MG63 (cell line): ENCODE results near the gene TEK. TPM values are rescaled to one million over a fixed set of nuclear protein-coding genes. Genes with fewer than 3 reads are reported as not detected.

ENCODE experiments used
- DNase-seq: peaks from one replicate; pipeline ENCODE4 v3.0.0-alpha.2; 2020
- H3K27me3 ChIP-seq: fragments of 250-450 bp; sonication (Bioruptor Pico); 2 replicates; pipeline ENCODE4 v1.5.1; 2020; ENCODE audit warnings: mild to moderate bottlenecking, moderate library complexity
- H3K36me3 ChIP-seq: fragments of 250-450 bp; sonication (Bioruptor Pico); 2 replicates; pipeline ENCODE4 v1.5.1; 2020; ENCODE audit warnings: mild to moderate bottlenecking, moderate library complexity
- H3K4me3 ChIP-seq: fragments of 250-450 bp; sonication (Bioruptor Pico); 2 replicates; pipeline ENCODE4 v1.5.1; 2020; ENCODE audit warnings: mild to moderate bottlenecking, moderate library complexity
- H3K9me3 ChIP-seq: fragments of 250-450 bp; sonication (Bioruptor Pico); 2 replicates; pipeline ENCODE4 v1.5.1; 2020; ENCODE audit warnings: mild to moderate bottlenecking, moderate library complexity
- total RNA-seq: library from RNA; depleted of rRNA; stranded (reverse); fragments of >200 nt; shearing (Covaris generic); gene quantifications from 2 replicates; pipeline ENCODE4 v1.2.3, GENCODE V29; 2014; ENCODE audit warnings: low replicate concordance

Gene TEK
- total RNA-seq, 1 experiment from 2014 or later: 0.07 TPM

GRCh38 chr9:27154908-27155307, 45.9 kb downstream of the TEK start:
- DNase-seq: peak; percentile 66
- H3K27me3 ChIP-seq: no peaks in the 10 kb centered on the region

GRCh38 chr9:27157097-27157496, 48.1 kb downstream of the TEK start:
- Histone ChIP-seq H3K36me3 (no peaks in the 10 kb centered on the region), H3K27me3 (no peaks in the 10 kb centered on the region), H3K9me3 (no peaks in the 10 kb centered on the region), H3K4me3 (no peak overlapping the region)
- no peak for DNase-seq

More at GRCh38 chr9:27154908-27155307, 45.9 kb downstream of the TEK start:
- H3K9me3 ChIP-seq: no peaks in the 10 kb centered on the region
- H3K36me3 ChIP-seq: no peaks in the 10 kb centered on the region
- no peak overlapping the region for H3K4me3 ChIP-seq

- no peaks in the 10 kb centered on the region for H3K27me3 ChIP-seq
- no peaks in the 10 kb centered on the region for H3K9me3 ChIP-seq
- no peak for DNase-seq
- H3K4me3 ChIP-seq: no peak overlapping the region
- no peaks in the 10 kb centered on the region for H3K36me3 ChIP-seq
Measured at GRCh38 chr9:27157736-27158135, 48.7 kb downstream of the TEK start.

GRCh38 chr9:27160636-27161035, 51.6 kb downstream of the TEK start:
- no peak for DNase-seq
- no peaks in the 10 kb centered on the region for H3K27me3 ChIP-seq
- no peak overlapping the region for H3K4me3 ChIP-seq
- H3K36me3 ChIP-seq: no peaks in the 10 kb centered on the region
- no peaks in the 10 kb centered on the region for H3K9me3 ChIP-seq

- H3K36me3 ChIP-seq: no peaks in the 10 kb centered on the region
- peak; percentile 18 for DNase-seq
- no peak overlapping the region for H3K4me3 ChIP-seq
- H3K27me3 ChIP-seq: no peaks in the 10 kb centered on the region
- H3K9me3 ChIP-seq: no peaks in the 10 kb centered on the region
Measured at GRCh38 chr9:27162045-27162444, 53.0 kb downstream of the TEK start.

- Histone ChIP-seq H3K4me3 (no peak overlapping the region), H3K9me3 (no peaks in the 10 kb centered on the region), H3K27me3 (no peaks in the 10 kb centered on the region), H3K36me3 (no peaks in the 10 kb centered on the region)
- no peak for DNase-seq
Measured at GRCh38 chr9:27165068-27165467, 56.0 kb downstream of the TEK start.

- Histone ChIP-seq H3K9me3 (no peaks in the 10 kb centered on the region), H3K27me3 (no peaks in the 10 kb centered on the region), H3K36me3 (no peaks in the 10 kb centered on the region), H3K4me3 (no peak overlapping the region)
- DNase-seq: no peak
Measured at GRCh38 chr9:27165670-27166069, 56.6 kb downstream of the TEK start.

- no peak for DNase-seq
Measured at GRCh38 chr9:27168496-27168895, 59.5 kb downstream of the TEK start.

GRCh38 chr9:27168951-27169350, 59.9 kb downstream of the TEK start:
- H3K4me3 ChIP-seq: no peak overlapping the region

More at GRCh38 chr9:27168496-27168895, 59.5 kb downstream of the TEK start:
- H3K27me3 ChIP-seq: no peaks in the 10 kb centered on the region
- no peaks in the 10 kb centered on the region for H3K36me3 ChIP-seq
- no peak overlapping the region for H3K4me3 ChIP-seq
- H3K9me3 ChIP-seq: no peaks in the 10 kb centered on the region

GRCh38 chr9:27176971-27177370, 67.9 kb downstream of the TEK start:
- H3K27me3 ChIP-seq: no peaks in the 10 kb centered on the region
- no peak overlapping the region for H3K4me3 ChIP-seq
- peaks cover 2% of the 10 kb centered on the region; the same call in 1 of the 2 replicates for H3K9me3 ChIP-seq
- H3K36me3 ChIP-seq: no peaks in the 10 kb centered on the region
- no peak for DNase-seq

More at GRCh38 chr9:27168951-27169350, 59.9 kb downstream of the TEK start:
- H3K27me3 ChIP-seq: no peaks in the 10 kb centered on the region
- no peaks in the 10 kb centered on the region for H3K36me3 ChIP-seq
- no peak for DNase-seq
- no peaks in the 10 kb centered on the region for H3K9me3 ChIP-seq

GRCh38 chr9:27179245-27179865, 70.3 kb downstream of the TEK start:
- no peak for DNase-seq
- Histone ChIP-seq H3K9me3 (peaks cover 2% of the 10 kb centered on the region; the same call in 1 of the 2 replicates), H3K4me3 (no peak overlapping the region), H3K36me3 (no peaks in the 10 kb centered on the region), H3K27me3 (no peaks in the 10 kb centered on the region)

- no peaks in the 10 kb centered on the region for H3K27me3 ChIP-seq
- DNase-seq: no peak
- no peaks in the 10 kb centered on the region for H3K36me3 ChIP-seq
- peaks cover 2% of the 10 kb centered on the region; the same call in 1 of the 2 replicates for H3K9me3 ChIP-seq
- H3K4me3 ChIP-seq: no peak overlapping the region
Measured at GRCh38 chr9:27181381-27181780, 72.4 kb downstream of the TEK start.

- Histone ChIP-seq H3K4me3 (no peak overlapping the region), H3K9me3 (peaks cover 2% of the 10 kb centered on the region; the same call in 1 of the 2 replicates), H3K27me3 (no peaks in the 10 kb centered on the region), H3K36me3 (no peaks in the 10 kb centered on the region)
- DNase-seq: no peak
Measured at GRCh38 chr9:27182421-27182820, 73.4 kb downstream of the TEK start.

- Histone ChIP-seq H3K9me3 (no peaks in the 10 kb centered on the region), H3K4me3 (no peak overlapping the region), H3K36me3 (no peaks in the 10 kb centered on the region), H3K27me3 (no peaks in the 10 kb centered on the region)
- DNase-seq: no peak
Measured at GRCh38 chr9:27183131-27183530, 74.1 kb downstream of the TEK start.

- DNase-seq: peak; percentile 80
- Histone ChIP-seq H3K36me3 (no peaks in the 10 kb centered on the region), H3K9me3 (no peaks in the 10 kb centered on the region), H3K27me3 (no peaks in the 10 kb centered on the region), H3K4me3 (no peak overlapping the region)
Measured at GRCh38 chr9:27183701-27184100, 74.7 kb downstream of the TEK start.

GRCh38 chr9:27184556-27185351, 75.7 kb downstream of the TEK start:
- no peak overlapping the region for H3K4me3 ChIP-seq
- H3K9me3 ChIP-seq: no peaks in the 10 kb centered on the region
- no peaks in the 10 kb centered on the region for H3K27me3 ChIP-seq
- no peaks in the 10 kb centered on the region for H3K36me3 ChIP-seq
- peak; percentile 36 for DNase-seq

GRCh38 chr9:27188426-27188825, 79.4 kb downstream of the TEK start:
- DNase-seq: no peak
- Histone ChIP-seq H3K36me3 (no peaks in the 10 kb centered on the region), H3K27me3 (no peaks in the 10 kb centered on the region), H3K9me3 (no peaks in the 10 kb centered on the region), H3K4me3 (no peak overlapping the region)

- Histone ChIP-seq H3K36me3 (no peaks in the 10 kb centered on the region; the same call in 1 of the 2 replicates), H3K9me3 (no peaks in the 10 kb centered on the region), H3K27me3 (no peaks in the 10 kb centered on the region), H3K4me3 (no peak overlapping the region)
- DNase-seq: no peak
Measured at GRCh38 chr9:27189426-27189825, 80.4 kb downstream of the TEK start.
